ENCODE data around the gene SLC25A44.
A peak's percentile ranks its signal among the peaks of the same experiment; 100 is the strongest.
"Not testable (repeated sequence)": the region's sequence is repeated elsewhere in the genome, so short reads cannot be mapped to it uniquely, and the experiment has no call there.

Gene SLC25A44

GRCh38 chr1:156212130-156212529, 18.2 kb downstream of the SLC25A44 start:
- no peak for DNase-seq

- DNase-seq: peak; percentile 97
Observed at GRCh38 chr1:156212833-156213643, 19.1 kb downstream of the SLC25A44 start, which contains the start of gene PMF1. TSS of gene PMF1 (plus strand) at chr1:156213007. CDS start at chr1:156213016, 9 bp downstream.

GRCh38 chr1:156213644-156213966, 19.7 kb downstream of the SLC25A44 start:
- DNase-seq: no peak

GRCh38 chr1:156214024-156214748, 20.3 kb downstream of the SLC25A44 start:
- DNase-seq: peak; percentile 85

GRCh38 chr1:156216361-156217086, 22.6 kb downstream of the SLC25A44 start:
- not testable (repeated sequence) for DNase-seq

GRCh38 chr1:156217871-156218270, 24.0 kb downstream of the SLC25A44 start:
- DNase-seq: peak; percentile 93

GRCh38 chr1:156220226-156220625, 26.3 kb downstream of the SLC25A44 start:
- no peak for DNase-seq

- DNase-seq: peak; percentile 36
Observed at GRCh38 chr1:156221986-156222692, 28.2 kb downstream of the SLC25A44 start.

GRCh38 chr1:156225677-156226014, 31.7 kb downstream of the SLC25A44 start:
- DNase-seq: no peak

- DNase-seq: peak; percentile 86
Observed at GRCh38 chr1:156226116-156226538, 32.2 kb downstream of the SLC25A44 start.

GRCh38 chr1:156226782-156227181, 32.9 kb downstream of the SLC25A44 start:
- DNase-seq: no peak

GRCh38 chr1:156228501-156228900, 34.6 kb downstream of the SLC25A44 start:
- DNase-seq: no peak

GRCh38 chr1:156229809-156230472, 36.0 kb downstream of the SLC25A44 start:
- DNase-seq: no peak

GRCh38 chr1:156230473-156230837, 36.6 kb downstream of the SLC25A44 start:
- DNase-seq: no peak

GRCh38 chr1:156232201-156232894, 38.4 kb downstream of the SLC25A44 start:
- DNase-seq: no peak

GRCh38 chr1:156233426-156234127, 39.7 kb downstream of the SLC25A44 start:
- DNase-seq: no peak

GRCh38 chr1:156236164-156236563, 42.3 kb downstream of the SLC25A44 start:
- DNase-seq: no peak

- DNase-seq: no peak
Observed at GRCh38 chr1:156238248-156238647, 44.3 kb downstream of the SLC25A44 start.

GRCh38 chr1:156241311-156241811, 47.5 kb downstream of the SLC25A44 start:
- no peak for DNase-seq

- DNase-seq: no peak
Observed at GRCh38 chr1:156241926-156242325, 48.0 kb downstream of the SLC25A44 start, which contains the start of gene BGLAP. TSS of gene BGLAP (plus strand) at chr1:156242184. CDS start at chr1:156242232, 48 bp downstream.

GRCh38 chr1:156242738-156243137, 48.8 kb downstream of the SLC25A44 start:
- DNase-seq: no peak

All from activated CD4-positive, alpha-beta T cell treated with anti-CD3 and anti-CD28 coated beads, Interleukin-2, amount 50 U/mL, for 16 hours (primary cell).